Endothelial cell of umbilical vein (primary cell): ENCODE measurements around the gene BIN1. TPM values are rescaled to one million over a fixed set of nuclear protein-coding genes. Genes with fewer than 3 reads are reported as not detected.

Source experiments
- BruUV-seq: library from RNA; stranded (reverse); fragments of 400-500 nt; replicated peaks from 2 replicates; lab custom pipeline; 2021; lab: Mats Ljungman, UMichigan
- CTCF ChIA-PET: fragments of 300-600, 350-600 bp; sonication (Branson Sonifier 250); formaldehyde crosslinking; loops from one replicate; lab custom pipeline; 2021; ENCODE audit warnings: antibody characterized with exemption, inconsistent platforms; lab: Charles Lee
- POLR2A ChIA-PET: fragments of 300-600, 350-600 bp; sonication (Branson Sonifier 250); formaldehyde crosslinking; loops from one replicate; lab custom pipeline; 2021; ENCODE audit warnings: antibody characterized with exemption, inconsistent platforms; lab: Charles Lee
- DNase-seq: peaks from one replicate; pipeline ENCODE4 v3.0.0-alpha.2; 2011; ENCODE audit warnings: low read depth, low spot score
- FAIRE-seq: peaks from 2 replicates; lab custom pipeline; 2011; peaks lifted over from hg19 to GRCh38; lab: Jason Lieb, UNC
- H2AFZ ChIP-seq: 2 replicates; pipeline ENCODE4 v1.6.0; 2012; ENCODE audit warnings: low read depth, low read length, control low read depth, inconsistent platforms
- H3K27ac ChIP-seq: 2 replicates; pipeline ENCODE4 v1.5.1; 2011; ENCODE audit warnings: low read depth, mild to moderate bottlenecking, control low read depth, low read length, moderate library complexity; ENCODE audit not compliant: insufficient read depth
- H3K27me3 ChIP-seq, 2 experiments: 2 replicates each; pipeline versions ENCODE4 v1.6.0 to v1.6.1; 2011; ENCODE audit warnings: low read length in 2 of 2, mixed read lengths in 1 of 2; ENCODE audit not compliant: control insufficient read depth in 2 of 2, insufficient read depth in 2 of 2
- H3K36me3 ChIP-seq, 2 experiments: 2 replicates in 1 of 2; 3 replicates in 1 of 2; pipeline ENCODE4 v1.5.1; 2011; ENCODE audit warnings: low read length in 2 of 2, mild to moderate bottlenecking in 1 of 2, moderate library complexity in 1 of 2; ENCODE audit not compliant: control insufficient read depth in 2 of 2, insufficient read depth in 2 of 2; ENCODE audit errors: extremely low read depth in 1 of 2
- H3K4me1 ChIP-seq: 3 replicates; pipeline ENCODE4 v1.5.1; 2011; ENCODE audit warnings: mild to moderate bottlenecking, low read length; ENCODE audit not compliant: control insufficient read depth, insufficient read depth; ENCODE audit errors: extremely low read depth
- H3K4me2 ChIP-seq: 2 replicates; pipeline ENCODE4 v1.6.1; 2011; ENCODE audit warnings: low read length, control low read depth, mixed read lengths; ENCODE audit not compliant: insufficient read depth
- H3K4me3 ChIP-seq, 3 experiments: fragments of 200-600 bp in 1 of 3; sonication (generic), shearing (Covaris generic) in 1 of 3; replicated peaks in 1 of 3; 2 replicates each; pipeline ENCODE4 v1.5.1; 2011 to 2016; ENCODE audit warnings: control low read depth in 3 of 3, low read length in 3 of 3, mild to moderate bottlenecking in 2 of 3, inconsistent platforms in 1 of 3, low read depth in 1 of 3, moderate library complexity in 1 of 3; ENCODE audit not compliant: insufficient read depth in 1 of 3
- H3K79me2 ChIP-seq: 2 replicates; pipeline ENCODE4 v1.6.0; 2012; ENCODE audit warnings: low read length, inconsistent platforms; ENCODE audit not compliant: control insufficient read depth, insufficient read depth
- H3K9ac ChIP-seq: replicated peaks from 2 replicates; pipeline ENCODE3; 2011; ENCODE audit warnings: low read length, control low read depth; ENCODE audit not compliant: insufficient read depth; ENCODE audit errors: extremely low read depth
- H3K9me1 ChIP-seq: replicated peaks from 3 replicates; pipeline ENCODE4 v1.6.0; 2011; ENCODE audit warnings: mild to moderate bottlenecking, low read length; ENCODE audit not compliant: control insufficient read depth, insufficient read depth; ENCODE audit errors: extremely low read depth
- H3K9me3 ChIP-seq: replicated peaks from 2 replicates; pipeline ENCODE4 v1.5.1; 2012; ENCODE audit warnings: low read length, inconsistent platforms; ENCODE audit not compliant: control insufficient read depth, insufficient read depth
- H4K20me1 ChIP-seq: replicated peaks from 2 replicates; pipeline ENCODE3; 2011; ENCODE audit warnings: mild to moderate bottlenecking, low read length; ENCODE audit not compliant: control insufficient read depth, insufficient read depth; ENCODE audit errors: extremely low read depth
- EZH2 ChIP-seq: IDR thresholded peaks from 2 replicates; pipeline ENCODE4 v1.6.1; 2012; ENCODE audit warnings: borderline replicate concordance, low read depth, mild to moderate bottlenecking, moderate library complexity, low read length, inconsistent platforms; ENCODE audit not compliant: severe bottlenecking
- FOS ChIP-seq: IDR thresholded peaks from 2 replicates; pipeline ENCODE4 v1.6.1; 2011; ENCODE audit warnings: mild to moderate bottlenecking, low read length, moderate library complexity, borderline replicate concordance; ENCODE audit not compliant: insufficient read depth
- GATA2 ChIP-seq: IDR thresholded peaks from 2 replicates; pipeline ENCODE4 v1.7.0; 2011; ENCODE audit warnings: low read depth, mild to moderate bottlenecking, moderate library complexity, mixed read lengths, low read length; ENCODE audit not compliant: insufficient read length, insufficient read depth
- JUN ChIP-seq: IDR thresholded peaks from 2 replicates; pipeline ENCODE4 v1.6.1; 2011; ENCODE audit warnings: borderline replicate concordance, low read depth; ENCODE audit not compliant: insufficient read length, insufficient read depth
- MYC ChIP-seq: IDR thresholded peaks from one replicate; pipeline ENCODE4 v1.6.1; 2011; ENCODE audit warnings: mild to moderate bottlenecking, low read depth, low read length
- POLR2A ChIP-seq: IDR thresholded peaks from 2 replicates; pipeline ENCODE4 v1.6.1; 2012; ENCODE audit warnings: low read depth, mild to moderate bottlenecking, control low read depth, low read length
- POLR2AphosphoS5 ChIP-seq: IDR thresholded peaks from 2 replicates; pipeline ENCODE4 v1.6.1; 2012; ENCODE audit warnings: low read depth, mild to moderate bottlenecking, control low read depth, low read length, moderate library complexity; ENCODE audit not compliant: insufficient read depth
- dilution Hi-C: fragments of 300-500 bp; cut with MboI; formaldehyde crosslinking; loops from one replicate; pipeline ENCODE4 v1.15.0; 2019; ENCODE audit warnings: low sequenced_read_pairs; ENCODE audit not compliant: extremely low pct_ligation_motif_present
- intact Hi-C: fragments of 100-400 bp; cut with micrococcal nuclease; formaldehyde crosslinking; loops from one replicate; pipeline ENCODE4 v1.10.0; 2022
- polyA plus RNA-seq, 4 experiments: library from polyadenylated mRNA; depleted of rRNA in 3 of 4; stranded (reverse) in 3 of 4; unstranded in 1 of 4; fragments of >200 nt; gene quantifications; 2 replicates each; pipeline versions ENCODE4 v1.2.1 to v1.2.3, GENCODE V29; 2011 to 2012; ENCODE audit warnings: missing spikeins in 1 of 4
- total RNA-seq: library from RNA; stranded (reverse); gene quantifications from 2 replicates; pipeline ENCODE4 v1.2.3, GENCODE V29; 2021
- TF ChIP-seq, protein P1 (sequence below): IDR thresholded peaks from 2 replicates; pipeline ENCODE4 v1.6.1; 2011; ENCODE audit not compliant: insufficient read depth, insufficient read length

BIN1 gene
- total and polyA plus RNA-seq, 2 donors (not counting 3 experiments of a cell fraction or from before 2014, with no cell fraction given), result 26.3 to 36.9 TPM

- no peak for FAIRE-seq
Measured at GRCh38 chr2:127004893-127005600, 101.9 kb downstream of the BIN1 start.

GRCh38 chr2:127003070-127003800, 103.7 kb downstream of the BIN1 start:
- Histone ChIP-seq H4K20me1 (no peaks in the 10 kb centered on the region), H3K9me1 (no peaks in the 10 kb centered on the region), H2AFZ (no peak overlapping the region), H3K4me3 (no peak overlapping the region), H3K4me1 (no peaks in the 10 kb centered on the region), H3K36me3 (no peaks in the 10 kb centered on the region), H3K27me3 (peaks cover 0 to 2% of the 10 kb centered on the region in 2 experiments), H3K27ac (no peak overlapping the region), H3K79me2 (no peaks in the 10 kb centered on the region), H3K4me2 (no peak overlapping the region), H3K9ac (no peak overlapping the region), H3K9me3 (no peaks in the 10 kb centered on the region)
- ChIA-PET POLR2A (no interaction called here), CTCF (interaction anchor here (2.5 kb wide), 1 partner anchor 31 kb away, joined by 8 read pairs; no protein-coding TSS in a partner anchor)
- DNase-seq, result no peak
- TF ChIP-seq EZH2 (no peak), POLR2A (no peak), JUN (no peak), MYC (no peak), FOS (no peak), POLR2AphosphoS5 (no peak), GATA2 (no peak)
- TF ChIP-seq, protein P1, sequence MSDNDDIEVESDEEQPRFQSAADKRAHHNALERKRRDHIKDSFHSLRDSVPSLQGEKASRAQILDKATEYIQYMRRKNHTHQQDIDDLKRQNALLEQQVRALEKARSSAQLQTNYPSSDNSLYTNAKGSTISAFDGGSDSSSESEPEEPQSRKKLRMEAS, result no peak
- no peak for FAIRE-seq
- dilution Hi-C loops, result no loop called here
- intact Hi-C loops, result no loop called here
- no TSS peak for BruUV-seq

More at GRCh38 chr2:127004893-127005600, 101.9 kb downstream of the BIN1 start:
- H3K27ac ChIP-seq, result no peak overlapping the region
- ChIA-PET POLR2A (no interaction called here), CTCF (interaction anchor here (2.5 kb wide), 1 partner anchor 33 kb away, joined by 8 read pairs; no protein-coding TSS in a partner anchor)
- no peaks in the 10 kb centered on the region for H3K36me3 ChIP-seq
- DNase-seq, result no peak
- no peaks in the 10 kb centered on the region for H3K9me3 ChIP-seq
- no peak overlapping the region for H2AFZ ChIP-seq
- intact Hi-C loops (no loop called here), dilution Hi-C loops (no loop called here)
- H4K20me1 ChIP-seq, result no peaks in the 10 kb centered on the region
- no peaks in the 10 kb centered on the region for H3K79me2 ChIP-seq
- no TSS peak for BruUV-seq
- no peak overlapping the region for H3K4me3 ChIP-seq
- H3K4me2 ChIP-seq, result no peak overlapping the region
- peaks cover 0 to 1% of the 10 kb centered on the region in 2 experiments for H3K27me3 ChIP-seq
- no peaks in the 10 kb centered on the region for H3K4me1 ChIP-seq
- TF ChIP-seq JUN (no peak), POLR2A (no peak)
- H3K9me1 ChIP-seq, result no peaks in the 10 kb centered on the region
- no peak overlapping the region for H3K9ac ChIP-seq
